Testis (tissue), 3 donors: ENCODE results near the gene SDK1. TPM values are rescaled to one million over a fixed set of nuclear protein-coding genes. Genes with fewer than 3 reads are reported as not detected.

Experiments used
- DNase-seq: peaks from one replicate; pipeline ENCODE4 v3.0.0-alpha.2; 2019
- H3K27ac ChIP-seq, 2 donors: fragments of 200-600 bp; sonication (generic); one replicate each; pipeline ENCODE4 v1.5.1; 2019
- H3K27me3 ChIP-seq: fragments of 200-600 bp; sonication (generic); one replicate; pipeline ENCODE4 v1.5.1; 2019
- H3K36me3 ChIP-seq: fragments of 200-600 bp; sonication (generic); one replicate; pipeline ENCODE4 v1.5.1; 2017; ENCODE audit warnings: low read depth; ENCODE audit errors: missing control alignments
- H3K4me1 ChIP-seq: fragments of 200-600 bp; sonication (generic); one replicate; pipeline ENCODE4 v1.5.1; 2019
- H3K4me3 ChIP-seq, 2 donors: fragments of 200-600 bp; sonication (generic); one replicate each; pipeline ENCODE4 v1.5.1; 2017 to 2019
- H3K9me3 ChIP-seq: fragments of 200-600 bp; sonication (generic); one replicate; pipeline ENCODE4 v1.5.1; 2017
- CTCF ChIP-seq, 3 experiments: fragments of 450-650 bp in 2 of 3; fragments of 200-600 bp in 1 of 3; sonication (generic) in 1 of 3; IDR thresholded peaks; one replicate each; pipeline ENCODE4 v1.5.1; 2016 to 2019; ENCODE audit warnings: antibody characterized with exemption in 3 of 3, mild to moderate bottlenecking in 2 of 3, moderate library complexity in 1 of 3
- POLR2A ChIP-seq: fragments of 450-650 bp; IDR thresholded peaks from one replicate; pipeline ENCODE4 v1.6.1; 2017; ENCODE audit warnings: antibody characterized with exemption, mild to moderate bottlenecking, moderate library complexity
- WGBS, 2 donors: methylation state at CpG; one replicate each; pipeline ENCODE4 v1.1.5; 2018; 5-methylcytosine and 5-hydroxymethylcytosine counted together
- intact Hi-C: fragments of 100-400 bp; cut with DNase I; formaldehyde crosslinking; loops from one replicate; pipeline ENCODE4 v1.15.1; 2023; ENCODE audit warnings: low total_unique reads
- polyA plus RNA-seq: library from polyadenylated mRNA; stranded (reverse); fragments of 350-450 nt; fragmentation: Illumina TruSeq; extraction: RNeasy Lipid Tissue Mini Kit (QIAGEN cat#74804); gene quantifications from one replicate; pipeline ENCODE4 v1.2.3, GENCODE V29; 2014; ENCODE audit warnings: low read depth, low replicate concordance; ENCODE audit not compliant: insufficient read depth
- total RNA-seq, 2 donors: library from RNA; depleted of rRNA; stranded (reverse); fragments of >200 nt; gene quantifications; one replicate each; pipeline ENCODE4 v1.2.3, GENCODE V29; 2016

Gene SDK1
- total and polyA plus RNA-seq, 3 donors from 2014 or later: 20.0 to 36.2 (median 24.9) TPM

GRCh38 chr7:3302681-3303320 is 1.7 kb downstream of the SDK1 start:
- Histone ChIP-seq H3K4me3 (no peak overlapping the region), H3K9me3 (no peaks in the 10 kb centered on the region), H3K36me3 (no peaks in the 10 kb centered on the region), H3K4me1 (peaks cover 4% of the 10 kb centered on the region), H3K27me3 (no peaks in the 10 kb centered on the region), H3K27ac (no peak overlapping the region)
- TF ChIP-seq CTCF (IDR thresholded peaks at IDR 0.05): no peak
- no peak for TF ChIP-seq POLR2A
- intact Hi-C loops: no loop called here
- no peak for DNase-seq
- WGBS, 2 donors: 14 to 21% methylated on average over 7 of the region's 7 CpGs

DNA sequence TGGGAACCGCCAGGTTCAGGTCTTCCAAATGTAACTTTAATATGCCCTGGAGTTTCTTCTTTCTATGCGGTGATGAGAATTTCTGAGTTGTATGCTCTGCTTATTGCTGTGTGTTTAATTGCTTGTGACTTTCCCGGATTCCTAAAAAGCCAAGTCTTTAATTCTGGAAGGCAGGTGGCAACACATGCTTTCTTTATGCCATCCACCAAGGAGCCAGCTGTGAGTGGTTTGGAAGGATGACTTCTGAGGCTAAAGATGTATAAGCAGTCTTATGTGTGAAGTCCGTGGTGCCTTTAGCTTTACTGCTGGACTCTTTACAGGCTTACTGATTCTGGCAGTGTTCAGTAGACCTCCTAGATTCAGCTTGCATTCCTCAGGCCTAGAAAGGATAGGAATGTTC is 3.1 kb downstream of the SDK1 start:
- H3K4me1 ChIP-seq: peaks cover 4% of the 10 kb centered on the region
- DNase-seq: no peak
- no peaks in the 10 kb centered on the region for H3K9me3 ChIP-seq
- no peaks in the 10 kb centered on the region for H3K36me3 ChIP-seq
- no peak overlapping the region for H3K4me3 ChIP-seq
- WGBS, 2 donors: 36 to 78% methylated on average over 4 of the region's 4 CpGs
- TF ChIP-seq CTCF (IDR thresholded peaks at IDR 0.05) (no peak), POLR2A (no peak)
- intact Hi-C loops: no loop called here
- H3K27me3 ChIP-seq: no peaks in the 10 kb centered on the region
- no peak overlapping the region for H3K27ac ChIP-seq

DNA sequence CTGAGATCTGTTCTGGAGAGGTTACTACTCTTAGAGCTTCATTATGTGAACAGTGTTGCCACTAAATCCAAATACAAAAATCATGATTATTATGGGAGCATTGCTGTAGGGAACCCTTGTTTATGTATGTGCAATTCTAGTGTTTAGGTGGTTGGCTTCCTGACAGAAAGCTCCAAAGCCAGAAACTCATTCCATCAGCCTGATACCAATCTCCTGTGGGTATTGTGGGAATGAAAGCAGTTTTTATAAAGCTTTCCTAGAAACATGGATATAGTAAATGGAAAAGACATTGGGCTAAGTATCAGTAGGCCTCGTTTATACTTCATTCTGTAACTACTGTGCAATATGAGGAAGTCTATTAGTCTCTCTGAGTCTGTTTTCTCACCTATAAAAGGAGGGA is 6.4 kb downstream of the SDK1 start:
- no peak for DNase-seq
- Histone ChIP-seq H3K36me3 (no peaks in the 10 kb centered on the region), H3K9me3 (no peaks in the 10 kb centered on the region), H3K27ac (no peak overlapping the region), H3K4me1 (no peaks in the 10 kb centered on the region), H3K4me3 (no peak overlapping the region), H3K27me3 (no peaks in the 10 kb centered on the region)
- TF ChIP-seq CTCF (IDR thresholded peaks at IDR 0.05) (no peak), POLR2A (no peak)
- WGBS, 2 donors: 64 to 70% methylated on average over 1 of the region's 1 CpG
- intact Hi-C loops: no loop called here

DNA sequence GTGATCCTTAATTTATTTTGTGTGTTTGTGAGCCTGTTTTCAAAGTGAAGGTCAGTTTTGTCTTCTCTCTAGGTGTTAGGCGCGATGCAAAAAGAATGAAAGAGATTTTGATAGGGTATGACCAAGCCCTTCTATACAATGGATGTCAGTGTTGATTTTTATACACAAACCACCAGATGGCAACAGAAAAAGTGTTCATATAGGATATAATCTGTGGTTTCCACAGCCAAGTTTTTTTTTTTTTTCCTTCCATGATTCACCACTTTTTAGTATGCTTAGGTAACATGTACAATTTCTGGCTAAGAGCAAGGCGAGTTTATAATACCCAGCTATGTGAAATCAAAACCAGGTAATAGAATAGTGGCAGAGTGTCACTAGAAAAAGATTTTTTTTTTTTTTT is 8.1 kb downstream of the SDK1 start:
- no peaks in the 10 kb centered on the region for H3K36me3 ChIP-seq
- intact Hi-C loops: no loop called here
- no peak for DNase-seq
- H3K4me1 ChIP-seq: no peaks in the 10 kb centered on the region
- no peak overlapping the region for H3K27ac ChIP-seq
- TF ChIP-seq POLR2A (no peak), CTCF (IDR thresholded peaks at IDR 0.05) (no peak)
- no peaks in the 10 kb centered on the region for H3K9me3 ChIP-seq
- WGBS, 2 donors: 91 to 93% methylated on average over 3 of the region's 3 CpGs
- no peaks in the 10 kb centered on the region for H3K27me3 ChIP-seq
- no peak overlapping the region for H3K4me3 ChIP-seq

DNA sequence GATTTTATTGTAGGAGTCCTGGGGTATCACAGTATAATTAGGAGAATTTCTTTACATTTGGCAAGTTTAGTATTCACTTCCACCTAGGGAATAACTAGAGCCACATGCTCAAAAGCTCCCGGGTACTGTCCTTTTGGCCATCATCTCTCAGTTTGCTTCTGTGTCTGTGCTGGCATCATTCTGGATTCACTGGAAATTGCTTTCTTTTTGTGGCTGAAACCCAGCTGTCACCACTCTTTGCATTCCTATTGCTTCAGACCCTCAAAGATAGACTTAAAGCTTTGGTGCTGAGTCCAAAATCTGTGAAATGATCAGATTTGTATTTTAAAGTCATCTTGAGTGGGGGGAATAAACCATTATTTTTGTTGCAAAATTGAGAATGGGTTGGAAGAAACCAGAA is 8.9 kb downstream of the SDK1 start:
- H3K4me1 ChIP-seq: no peaks in the 10 kb centered on the region
- H3K27ac ChIP-seq: no peak overlapping the region
- no peak for DNase-seq
- 86 to 94% methylated on average over 1 of the region's 1 CpG for WGBS, 2 donors
- TF ChIP-seq POLR2A (no peak), CTCF (IDR thresholded peaks at IDR 0.05) (no peak)
- intact Hi-C loops: no loop called here
- no peaks in the 10 kb centered on the region for H3K27me3 ChIP-seq
- H3K9me3 ChIP-seq: no peaks in the 10 kb centered on the region
- H3K36me3 ChIP-seq: no peaks in the 10 kb centered on the region
- no peak overlapping the region for H3K4me3 ChIP-seq
